Measurements from ENCODE around the gene RNU2-63P.
"Not testable (repeated sequence)": the region's sequence is repeated elsewhere in the genome, so short reads cannot be mapped to it uniquely, and the experiment has no call there.

Gene RNU2-63P

GRCh38 chr2:88027697-88028389, 11.5 kb upstream of the RNU2-63P start:
- DNase-seq = no peak

- no peak for DNase-seq
Measured at GRCh38 chr2:88024509-88024908, 8.2 kb upstream of the RNU2-63P start.

GRCh38 chr2:88022669-88022921, 6.2 kb upstream of the RNU2-63P start:
- DNase-seq = no peak

- no peak for DNase-seq
Measured at GRCh38 chr2:88019985-88020384, 3.6 kb upstream of the RNU2-63P start.

- DNase-seq = no peak
Measured at GRCh38 chr2:88018909-88019308, 2.6 kb upstream of the RNU2-63P start.

GRCh38 chr2:88018077-88018805, 1.9 kb upstream of the RNU2-63P start:
- DNase-seq = not testable (repeated sequence)

- not testable (repeated sequence) for DNase-seq
Measured at GRCh38 chr2:88017780-88018038, 1.4 kb upstream of the RNU2-63P start.

- no peak for DNase-seq
Measured at GRCh38 chr2:88016960-88017779, 823 bp upstream of the RNU2-63P start.

GRCh38 chr2:88011011-88011410, 5.3 kb downstream of the RNU2-63P start:
- no peak for DNase-seq

GRCh38 chr2:88010136-88010535, 6.2 kb downstream of the RNU2-63P start:
- DNase-seq = no peak

- no peak for DNase-seq
Measured at GRCh38 chr2:88006912-88007439, 9.4 kb downstream of the RNU2-63P start.

GRCh38 chr2:88005776-88006175, 10.6 kb downstream of the RNU2-63P start:
- no peak for DNase-seq

- peak; percentile 13 for DNase-seq
Measured at GRCh38 chr2:88003074-88003755, 13.1 kb downstream of the RNU2-63P start.

GRCh38 chr2:88002359-88002707, 14.0 kb downstream of the RNU2-63P start:
- DNase-seq = no peak

GRCh38 chr2:88000474-88000873, 15.9 kb downstream of the RNU2-63P start:
- not testable (repeated sequence) for DNase-seq

- DNase-seq = no peak
Measured at GRCh38 chr2:87996570-87996969, 19.8 kb downstream of the RNU2-63P start.

- DNase-seq = no peak
Measured at GRCh38 chr2:87995756-87996155, 20.6 kb downstream of the RNU2-63P start.

GRCh38 chr2:87994304-87994850, 22.0 kb downstream of the RNU2-63P start:
- DNase-seq = not testable (repeated sequence)

- not testable (repeated sequence) for DNase-seq
Measured at GRCh38 chr2:87992569-87992968, 23.8 kb downstream of the RNU2-63P start.

GRCh38 chr2:87987473-87987872, 28.9 kb downstream of the RNU2-63P start:
- not testable (repeated sequence) for DNase-seq

- DNase-seq = not testable (repeated sequence)
Measured at GRCh38 chr2:87985902-87986301, 30.4 kb downstream of the RNU2-63P start.

GRCh38 chr2:87981182-87981581, 35.2 kb downstream of the RNU2-63P start:
- DNase-seq = not testable (repeated sequence)

- not testable (repeated sequence) for DNase-seq
Measured at GRCh38 chr2:87972385-87972784, 44.0 kb downstream of the RNU2-63P start.

All from fibroblast of skin of back (primary cell).